ENCODE results near the gene HAPLN3.

HAPLN3 gene

GRCh38 chr15:88859550-88859949, 35.8 kb downstream of the HAPLN3 start:
- no peak for DNase-seq (ENCODE audit: low read depth)

DNA sequence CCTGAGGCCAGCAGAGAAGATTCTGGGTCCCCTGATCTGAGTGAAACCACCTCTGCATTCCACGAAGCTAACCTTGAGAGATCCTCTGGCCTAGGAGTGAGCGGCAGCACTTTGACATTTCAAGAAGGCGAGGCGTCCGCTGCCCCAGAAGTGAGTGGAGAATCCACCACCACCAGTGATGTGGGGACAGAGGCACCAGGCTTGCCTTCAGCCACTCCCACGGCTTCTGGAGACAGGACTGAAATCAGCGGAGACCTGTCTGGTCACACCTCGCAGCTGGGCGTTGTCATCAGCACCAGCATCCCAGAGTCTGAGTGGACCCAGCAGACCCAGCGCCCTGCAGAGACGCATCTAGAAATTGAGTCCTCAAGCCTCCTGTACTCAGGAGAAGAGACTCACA, 36.4 kb downstream of the HAPLN3 start:
- no peak for DNase-seq (ENCODE audit: low read depth)

DNA sequence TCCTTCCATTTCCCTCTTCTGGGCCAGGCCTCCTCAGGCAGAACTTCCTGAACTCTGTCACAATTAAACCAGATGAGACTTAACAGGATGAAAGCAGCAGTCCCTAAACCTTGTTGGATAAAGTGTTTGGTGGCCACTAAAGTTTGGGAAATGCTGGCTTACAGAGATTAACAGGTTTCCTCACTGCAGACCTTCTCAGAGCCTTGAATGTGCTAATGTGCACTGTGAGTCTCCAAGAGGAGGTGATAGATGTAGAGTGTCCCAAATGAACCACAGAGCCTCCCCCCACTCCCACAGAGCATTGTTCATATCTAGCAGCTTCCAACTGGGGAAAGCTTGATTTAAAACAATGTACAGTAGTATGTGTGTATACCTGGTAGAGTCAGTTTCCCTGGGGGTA, 42.9 kb downstream of the HAPLN3 start:
- no peak for DNase-seq (ENCODE audit: low read depth)

- no peak for DNase-seq (ENCODE audit: low read depth)
These were observed 45.8 kb downstream of the HAPLN3 start for GRCh38 chr15:88849376-88850072.

DNA sequence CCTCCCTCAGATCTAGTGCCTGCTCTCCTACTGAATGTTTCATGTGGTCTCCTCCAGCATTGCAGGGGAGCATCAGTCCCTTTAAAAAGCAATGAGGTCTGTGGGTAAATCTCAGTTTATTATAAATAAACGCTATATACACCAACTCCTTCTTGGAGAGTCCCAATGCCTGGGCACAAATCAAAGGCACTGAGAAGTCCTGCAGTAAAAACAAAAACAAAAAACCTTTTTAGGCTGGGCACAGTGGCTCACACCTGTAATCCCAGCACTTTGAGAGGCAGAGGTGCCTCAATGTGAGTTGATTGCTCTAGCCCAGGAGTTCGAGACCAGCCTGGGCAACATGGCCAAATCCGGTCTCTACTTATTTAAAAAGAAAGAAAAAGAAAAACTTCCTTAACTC, 47.1 kb downstream of the HAPLN3 start:
- no peak for DNase-seq (ENCODE audit: low read depth)

- no peak for DNase-seq (ENCODE audit: low read depth)
These were observed 48.2 kb downstream of the HAPLN3 start for GRCh38 chr15:88847144-88847543.

GRCh38 chr15:88845616-88846015, 49.7 kb downstream of the HAPLN3 start:
- no peak for DNase-seq (ENCODE audit: low read depth)

DNA sequence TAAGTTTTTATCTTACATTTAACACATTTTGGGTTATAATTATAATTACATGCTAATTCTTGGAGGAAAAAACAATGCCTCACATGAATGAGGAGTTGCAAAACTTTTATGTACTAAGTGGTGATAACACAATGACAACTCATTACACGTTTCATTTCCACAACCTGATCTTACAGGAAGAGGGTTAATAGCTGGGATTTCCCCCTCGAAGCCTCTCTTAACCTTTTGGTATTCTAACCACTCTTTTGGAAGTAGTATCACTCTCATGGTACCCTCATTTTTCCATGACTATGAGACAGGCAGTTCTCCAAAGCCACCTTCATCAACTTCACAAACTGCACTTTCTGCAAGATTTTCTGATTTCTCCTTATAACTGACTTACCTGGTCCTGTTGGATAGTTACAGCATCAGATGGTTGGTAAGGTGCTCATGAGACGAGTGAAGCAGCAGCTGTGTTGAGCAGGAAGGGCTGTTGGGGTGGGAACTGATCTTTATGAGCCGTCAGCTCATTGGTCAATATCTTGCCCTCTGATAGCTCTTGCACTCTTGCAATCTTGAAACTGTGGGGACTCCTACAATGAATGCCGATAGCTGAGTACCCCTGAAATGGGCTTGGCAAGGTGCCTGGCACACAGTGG, 50.5 kb downstream of the HAPLN3 start:
- DNase-seq (ENCODE audit: low read depth), result no peak

GRCh38 chr15:88843334-88843733, 52.0 kb downstream of the HAPLN3 start:
- DNase-seq (ENCODE audit: low read depth), result no peak

DNA sequence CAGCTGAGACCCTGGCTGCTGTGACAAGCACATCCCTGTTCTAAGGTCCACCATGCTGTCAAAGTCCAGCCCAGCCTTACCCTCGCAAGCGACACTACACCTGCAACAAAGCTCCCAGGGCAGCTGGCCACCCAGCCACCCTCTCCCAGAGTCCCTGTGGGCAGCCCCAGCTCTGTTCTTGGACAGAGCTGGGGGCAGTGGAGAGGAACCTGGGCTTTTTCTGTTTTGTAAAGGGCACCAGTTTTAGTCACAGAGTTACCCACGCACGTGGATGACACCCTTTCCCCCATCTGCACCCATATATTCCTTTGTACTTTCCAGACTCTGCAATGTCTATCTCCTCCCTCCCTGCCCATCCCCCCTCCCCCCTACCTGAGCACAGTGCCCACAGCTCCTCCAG, 53.2 kb downstream of the HAPLN3 start:
- no peak for DNase-seq (ENCODE audit: low read depth)

- no peak for DNase-seq (ENCODE audit: low read depth)
These were observed 54.1 kb downstream of the HAPLN3 start for GRCh38 chr15:88841236-88841635.

DNA sequence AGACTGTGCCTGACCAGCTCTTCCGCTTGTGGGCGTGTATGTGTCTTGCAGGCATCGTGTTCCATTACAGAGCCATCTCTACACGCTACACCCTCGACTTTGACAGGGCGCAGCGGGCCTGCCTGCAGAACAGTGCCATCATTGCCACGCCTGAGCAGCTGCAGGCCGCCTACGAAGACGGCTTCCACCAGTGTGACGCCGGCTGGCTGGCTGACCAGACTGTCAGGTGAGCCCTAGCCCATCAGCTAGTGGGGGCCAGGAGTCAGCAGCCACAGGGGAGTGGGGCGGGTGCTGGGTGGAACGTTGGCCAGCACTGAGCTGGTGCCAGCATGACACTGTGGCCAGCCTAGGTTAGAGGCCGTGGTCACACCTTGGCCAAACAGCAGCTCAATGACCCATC, 55.4 kb downstream of the HAPLN3 start:
- no peak for DNase-seq (ENCODE audit: low read depth)

- DNase-seq (ENCODE audit: low read depth), result no peak
These were observed 56.2 kb downstream of the HAPLN3 start for GRCh38 chr15:88839146-88839545.

GRCh38 chr15:88838667-88839066, 56.7 kb downstream of the HAPLN3 start:
- no peak for DNase-seq (ENCODE audit: low read depth)

DNA sequence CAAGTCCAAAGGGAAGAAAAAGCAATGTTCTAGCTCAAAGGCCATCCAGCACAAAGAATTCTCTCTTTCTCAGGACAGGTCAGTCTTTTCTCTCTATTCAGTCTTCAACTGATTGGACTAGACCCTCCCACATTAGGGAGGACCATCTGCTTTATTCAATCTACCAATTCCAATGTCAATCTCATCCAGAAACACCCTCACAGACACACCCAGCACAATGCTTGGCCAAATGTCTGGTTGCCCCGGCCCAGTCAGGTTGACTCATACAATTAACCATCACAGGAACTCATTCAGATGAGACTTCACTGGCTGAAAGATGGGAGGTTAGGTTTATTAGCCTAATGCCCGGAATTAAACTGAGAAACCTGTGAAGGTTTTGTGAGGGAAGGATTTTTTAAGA, 59.7 kb downstream of the HAPLN3 start:
- DNase-seq (ENCODE audit: low read depth), result no peak

DNA sequence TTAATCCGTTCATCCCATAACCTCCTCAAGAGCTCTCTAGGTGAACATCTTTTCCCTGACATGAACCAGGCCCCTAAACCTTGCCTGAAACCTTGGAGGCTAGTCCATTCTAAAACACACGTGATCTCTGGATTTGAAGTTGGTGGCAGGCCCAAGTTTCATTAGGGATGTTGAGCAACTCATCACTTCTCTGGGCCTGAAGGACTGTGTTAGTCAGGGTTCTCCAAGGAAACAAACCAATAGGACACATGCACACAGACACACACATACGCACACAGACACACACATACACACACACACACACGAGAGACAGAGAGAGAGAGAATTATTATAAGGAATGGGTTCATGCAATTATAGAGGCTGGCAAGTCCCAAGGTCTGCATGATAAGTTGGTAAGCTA, 60.2 kb downstream of the HAPLN3 start:
- no peak for DNase-seq (ENCODE audit: low read depth)

- DNase-seq (ENCODE audit: low read depth), result peak; percentile 24
These were observed 61.0 kb downstream of the HAPLN3 start for GRCh38 chr15:88834211-88834812.

- DNase-seq (ENCODE audit: low read depth), result no peak
These were observed 61.6 kb downstream of the HAPLN3 start for GRCh38 chr15:88833731-88834100.

GRCh38 chr15:88832820-88833730, 62.3 kb downstream of the HAPLN3 start:
- DNase-seq (ENCODE audit: low read depth), result no peak

- DNase-seq (ENCODE audit: low read depth), result no peak
These were observed 65.3 kb downstream of the HAPLN3 start for GRCh38 chr15:88830016-88830415.

DNA sequence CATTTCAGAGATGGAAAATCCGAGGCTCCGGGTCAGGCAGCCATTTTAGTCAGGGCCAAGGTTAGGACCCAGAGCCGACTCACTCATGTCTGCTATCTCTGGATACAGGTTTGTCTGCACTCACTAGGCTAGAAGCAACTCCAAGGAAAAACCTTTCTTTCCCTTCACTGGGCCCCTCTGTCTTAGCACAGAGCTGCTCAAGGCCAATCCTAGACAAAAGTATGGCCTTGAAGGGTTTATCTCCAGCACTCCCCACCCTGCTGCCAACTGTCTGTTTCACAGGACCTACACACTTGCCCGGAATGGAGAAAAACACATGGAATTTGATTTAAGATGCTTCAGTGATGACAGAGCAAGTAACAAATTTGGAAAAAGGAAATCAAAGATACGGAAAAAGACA, 66.6 kb downstream of the HAPLN3 start:
- no peak for DNase-seq (ENCODE audit: low read depth)
